Activated T-cell treated with anti-CD3 and anti-CD28 coated beads, Interleukin-2, amount 50 U/mL, for 24 hours (primary cell): ENCODE measurements around the gene LCE3C.
"Not testable (repeated sequence)": the region's sequence is repeated elsewhere in the genome, so short reads cannot be mapped to it uniquely, and the experiment has no call there.

Source experiments
- DNase-seq: peaks from one replicate; pipeline ENCODE4 v3.0.0-alpha.2; 2020
- H3K27ac Mint-ChIP-seq: 2 replicates; pipeline ENCODE4 v1.8.0; 2020; ENCODE audit warnings: mild to moderate bottlenecking, mixed read lengths
- H3K27me3 Mint-ChIP-seq: 2 replicates; pipeline ENCODE4 v1.8.0; 2020; ENCODE audit warnings: mixed read lengths
- H3K36me3 Mint-ChIP-seq: 2 replicates; pipeline ENCODE4 v1.8.0; 2020; ENCODE audit warnings: low read depth, mixed read lengths
- H3K4me1 Mint-ChIP-seq: 2 replicates; pipeline ENCODE4 v1.8.0; 2020; ENCODE audit warnings: low read depth, mixed read lengths
- H3K4me3 Mint-ChIP-seq: 2 replicates; pipeline ENCODE4 v1.8.0; 2020; ENCODE audit warnings: mild to moderate bottlenecking, moderate library complexity, mixed read lengths
- H3K9me3 Mint-ChIP-seq: 2 replicates; pipeline ENCODE4 v1.8.0; 2020; ENCODE audit warnings: mixed read lengths

The LCE3C gene, protein sequence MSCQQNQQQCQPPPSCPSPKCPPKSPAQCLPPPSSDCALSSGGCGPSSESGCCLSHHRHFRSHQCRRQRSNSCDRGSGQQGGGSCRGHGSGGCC

GRCh38 chr1:152599934-152600333 is at the start of gene LCE3C:
Gene LCE3C, plus strand, starts transcription at chr1:152600234. Its CDS starts 498 bp downstream, at chr1:152600732.
- no peak within 1 kb of the TSS for H3K27ac Mint-ChIP-seq
- H3K36me3 Mint-ChIP-seq, result no peaks in the 10 kb centered on the region
- DNase-seq, result no peak
- H3K4me3 Mint-ChIP-seq, result no peak within 1 kb of the TSS
- H3K27me3 Mint-ChIP-seq, result peaks cover 6% of the 10 kb centered on the region
- H3K4me1 Mint-ChIP-seq, result no peaks in the 10 kb centered on the region
- H3K9me3 Mint-ChIP-seq, result peaks cover 2% of the 10 kb centered on the region

DNA sequence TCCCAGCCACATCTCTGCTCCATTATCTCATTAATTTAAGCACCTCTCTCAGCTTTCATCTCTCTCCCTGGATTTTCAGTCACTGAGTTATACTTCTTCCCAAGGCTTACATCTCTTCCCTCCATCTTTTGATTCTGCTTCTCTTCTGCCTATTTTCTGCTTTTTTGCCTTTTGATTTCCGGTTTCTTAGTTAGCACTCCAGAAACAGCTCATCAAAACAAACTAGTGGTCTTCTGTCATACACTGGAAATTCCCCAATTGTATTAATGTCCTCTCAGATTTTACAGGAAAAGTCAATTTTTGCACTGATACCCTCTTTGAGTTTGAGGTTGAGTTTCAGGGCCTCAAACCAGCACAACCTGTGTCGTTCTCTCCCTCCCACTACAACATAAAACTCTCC is 34.9 kb upstream of the LCE3C start:
- H3K27ac Mint-ChIP-seq, result no peak overlapping the region
- peaks cover 12% of the 10 kb centered on the region for H3K9me3 Mint-ChIP-seq
- H3K4me3 Mint-ChIP-seq, result no peak overlapping the region
- no peak for DNase-seq
- no peaks in the 10 kb centered on the region for H3K36me3 Mint-ChIP-seq
- H3K27me3 Mint-ChIP-seq, result peaks cover 21% of the 10 kb centered on the region
- H3K4me1 Mint-ChIP-seq, result peaks cover 1% of the 10 kb centered on the region

GRCh38 chr1:152565535-152566215 is 34.4 kb upstream of the LCE3C start:
- Mint-ChIP-seq H3K27ac (no peak overlapping the region), H3K9me3 (peaks cover 14% of the 10 kb centered on the region), H3K4me3 (no peak overlapping the region)

DNA sequence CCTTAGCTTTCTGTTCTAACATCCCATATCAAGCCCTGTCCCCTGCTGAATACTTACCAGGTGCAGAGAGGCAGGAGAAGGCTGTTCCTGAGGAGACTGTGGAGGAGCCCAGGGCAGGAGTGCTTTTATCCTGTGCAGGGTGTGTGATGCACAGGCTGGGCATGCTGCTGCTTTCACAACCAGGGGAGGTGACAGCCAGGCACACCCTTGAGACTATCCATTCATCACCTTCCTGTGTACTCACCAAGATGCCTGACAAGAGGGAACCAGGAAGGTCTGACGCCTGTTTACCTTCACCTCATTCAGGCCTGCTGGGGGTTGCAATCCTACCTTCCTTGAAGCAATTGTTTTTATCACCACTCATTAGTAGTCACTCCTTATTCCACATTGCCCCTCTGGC is 33.4 kb upstream of the LCE3C start, which contains the start of gene LCE3E:
LCE3E (minus strand) TSS at position 100 of the 400 bp plus-strand sequence. CDS start 572 bp downstream, outside the sequence.
- H3K27me3 Mint-ChIP-seq, result peaks cover 31% of the 10 kb centered on the region
- no peak for DNase-seq
- H3K4me3 Mint-ChIP-seq, result no peak within 1 kb of the TSS
- H3K4me1 Mint-ChIP-seq, result peaks cover 1% of the 10 kb centered on the region
- H3K27ac Mint-ChIP-seq, result no peak within 1 kb of the TSS
- peaks cover 14% of the 10 kb centered on the region for H3K9me3 Mint-ChIP-seq
- no peaks in the 10 kb centered on the region for H3K36me3 Mint-ChIP-seq

More at GRCh38 chr1:152565535-152566215, 34.4 kb upstream of the LCE3C start:
- peaks cover 1% of the 10 kb centered on the region for H3K4me1 Mint-ChIP-seq
- no peak for DNase-seq
- no peaks in the 10 kb centered on the region for H3K36me3 Mint-ChIP-seq
- H3K27me3 Mint-ChIP-seq, result peaks cover 22% of the 10 kb centered on the region

DNA sequence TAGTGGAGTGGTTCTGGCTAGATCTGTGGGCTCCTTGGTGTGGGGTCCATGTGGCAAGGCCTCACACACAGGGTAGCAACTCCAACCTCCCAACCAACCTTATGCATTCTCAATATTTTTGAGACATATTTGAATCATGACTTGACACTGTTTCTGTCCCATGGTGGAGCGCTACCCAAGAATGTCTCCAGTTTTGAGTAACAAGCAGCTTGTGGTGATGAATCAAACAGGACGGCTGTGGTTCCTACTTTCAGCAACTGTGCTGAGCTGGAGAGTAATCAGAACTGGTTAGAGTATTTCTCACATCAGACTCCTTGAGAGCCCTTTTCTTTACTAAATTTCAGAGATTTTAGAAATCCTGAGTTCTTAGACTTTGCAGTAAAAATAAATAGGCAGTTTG is 22.9 kb upstream of the LCE3C start:
- H3K9me3 Mint-ChIP-seq, result no peaks in the 10 kb centered on the region
- H3K4me3 Mint-ChIP-seq, result no peak overlapping the region
- H3K27me3 Mint-ChIP-seq, result peaks cover 69% of the 10 kb centered on the region
- H3K36me3 Mint-ChIP-seq, result no peaks in the 10 kb centered on the region
- no peak overlapping the region for H3K27ac Mint-ChIP-seq
- DNase-seq, result no peak
- H3K4me1 Mint-ChIP-seq, result peaks cover 5% of the 10 kb centered on the region

DNA sequence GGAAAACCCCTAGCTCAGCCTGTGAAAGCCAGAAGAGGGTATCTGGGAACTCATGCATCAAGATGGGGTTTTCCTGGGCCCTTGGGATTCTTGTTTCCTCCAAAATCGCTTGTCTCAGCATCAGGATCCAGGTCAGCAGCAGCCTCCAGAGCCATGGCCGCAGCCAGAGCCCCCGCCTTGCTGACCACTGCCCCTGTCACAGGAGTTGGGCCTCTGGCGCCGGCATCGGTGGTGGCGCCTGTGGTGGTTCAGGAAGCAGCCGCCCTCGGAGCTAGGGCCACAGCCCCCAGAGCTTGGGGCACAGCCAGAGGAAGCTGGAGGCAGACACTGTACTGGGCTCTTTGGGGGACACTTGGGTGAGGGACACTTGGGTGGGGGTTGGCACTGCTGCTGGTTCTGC is 20.5 kb upstream of the LCE3C start:
- H3K9me3 Mint-ChIP-seq, H3K27ac Mint-ChIP-seq, H3K4me1 Mint-ChIP-seq, DNase-seq, H3K4me3 Mint-ChIP-seq, H3K36me3 Mint-ChIP-seq: not testable (repeated sequence)
- peaks cover 49% of the 10 kb centered on the region for H3K27me3 Mint-ChIP-seq

- Mint-ChIP-seq H3K9me3 (no peaks in the 10 kb centered on the region), H3K36me3 (no peaks in the 10 kb centered on the region), H3K27me3 (peaks cover 41% of the 10 kb centered on the region), H3K27ac (no peak within 1 kb of the TSS), H3K4me3 (no peak within 1 kb of the TSS), H3K4me1 (peaks cover 5% of the 10 kb centered on the region)
- DNase-seq, result no peak
Measured at GRCh38 chr1:152580433-152580832, 19.6 kb upstream of the LCE3C start, which contains the start of gene LCE3D. Gene LCE3D, minus strand, starts transcription at chr1:152580516. Its CDS starts 580 bp downstream, at chr1:152579936.

GRCh38 chr1:152582647-152583046 is 17.4 kb upstream of the LCE3C start:
- Mint-ChIP-seq H3K4me3 (no peak overlapping the region), H3K36me3 (no peaks in the 10 kb centered on the region), H3K27me3 (peaks cover 26% of the 10 kb centered on the region), H3K27ac (no peak overlapping the region), H3K4me1 (no peaks in the 10 kb centered on the region), H3K9me3 (peaks cover 2% of the 10 kb centered on the region)
- no peak for DNase-seq

- Mint-ChIP-seq H3K36me3 (no peaks in the 10 kb centered on the region), H3K4me1 (no peaks in the 10 kb centered on the region)
- no peak for DNase-seq
Measured at GRCh38 chr1:152585586-152585985, 14.4 kb upstream of the LCE3C start.

DNA sequence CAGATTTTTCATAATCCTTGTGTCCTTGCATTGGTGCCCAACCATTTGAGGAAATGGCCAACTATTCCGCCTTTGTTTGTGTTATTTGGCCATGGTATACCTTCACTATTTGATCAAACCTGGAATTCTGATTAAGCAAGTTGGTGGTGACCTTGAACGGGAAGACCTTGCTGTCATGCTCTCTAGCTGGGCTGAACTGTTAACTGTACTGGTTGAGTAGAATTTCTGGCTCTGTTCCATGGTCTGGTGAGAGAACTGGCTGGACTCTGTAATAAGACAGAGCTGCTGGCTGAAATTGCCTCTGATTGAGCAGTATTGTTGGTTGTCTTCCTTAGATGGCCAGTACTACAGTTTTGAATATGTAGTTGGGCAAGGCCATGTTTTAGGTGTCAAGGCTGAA is 3.0 kb upstream of the LCE3C start:
- Mint-ChIP-seq H3K9me3 (peaks cover 2% of the 10 kb centered on the region), H3K27ac (no peak overlapping the region), H3K36me3 (no peaks in the 10 kb centered on the region), H3K4me3 (no peak overlapping the region), H3K27me3 (peaks cover 6% of the 10 kb centered on the region), H3K4me1 (no peaks in the 10 kb centered on the region)
- no peak for DNase-seq

More at GRCh38 chr1:152585586-152585985, 14.4 kb upstream of the LCE3C start:
- Mint-ChIP-seq H3K4me3 (no peak overlapping the region), H3K27me3 (peaks cover 8% of the 10 kb centered on the region), H3K27ac (no peak overlapping the region), H3K9me3 (peaks cover 2% of the 10 kb centered on the region)

DNA sequence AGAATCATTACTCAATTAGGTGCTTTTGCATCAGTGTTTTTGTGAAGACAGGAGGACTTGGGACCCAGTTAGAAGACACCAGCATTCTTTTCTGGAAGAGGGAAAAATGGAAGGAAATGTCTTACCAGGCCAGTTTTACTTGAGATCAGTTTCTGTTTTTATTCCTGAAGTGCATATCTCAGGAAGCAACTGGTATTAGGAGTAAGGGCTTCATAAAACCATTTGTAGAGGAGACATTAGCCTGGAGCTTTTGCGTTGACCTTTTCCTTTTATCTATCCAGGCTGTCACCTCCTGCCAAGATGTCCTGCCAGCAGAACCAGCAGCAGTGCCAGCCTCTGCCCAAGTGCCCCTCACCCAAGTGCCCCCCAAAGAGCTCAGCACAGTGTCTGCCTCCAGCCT is 13.5 kb downstream of the LCE3C start, which contains the start of gene LCE3B:
LCE3B (plus strand) TSS at position 301 of the 400 bp plus-strand sequence; CDS start at position 301, 0 bp downstream.
- no peak within 1 kb of the TSS for H3K27ac Mint-ChIP-seq
- peaks cover 6% of the 10 kb centered on the region for H3K9me3 Mint-ChIP-seq
- no peak within 1 kb of the TSS for H3K4me3 Mint-ChIP-seq

GRCh38 chr1:152621993-152622392 is 22.0 kb downstream of the LCE3C start:
- no peak for DNase-seq
- Mint-ChIP-seq H3K4me3 (no peak overlapping the region), H3K27ac (no peak overlapping the region), H3K9me3 (peaks cover 15% of the 10 kb centered on the region), H3K4me1 (no peaks in the 10 kb centered on the region), H3K27me3 (peaks cover 39% of the 10 kb centered on the region), H3K36me3 (no peaks in the 10 kb centered on the region)

More for the DNA sequence above, 13.5 kb downstream of the LCE3C start, which contains the start of gene LCE3B:
- DNase-seq, result no peak
- Mint-ChIP-seq H3K27me3 (peaks cover 33% of the 10 kb centered on the region), H3K4me1 (no peaks in the 10 kb centered on the region), H3K36me3 (no peaks in the 10 kb centered on the region)

- Mint-ChIP-seq H3K27ac (no peak within 1 kb of the TSS), H3K36me3 (no peaks in the 10 kb centered on the region), H3K27me3 (peaks cover 40% of the 10 kb centered on the region), H3K4me1 (no peaks in the 10 kb centered on the region), H3K4me3 (no peak within 1 kb of the TSS), H3K9me3 (peaks cover 12% of the 10 kb centered on the region)
- no peak for DNase-seq
Measured at GRCh38 chr1:152622803-152623202, 22.8 kb downstream of the LCE3C start, which contains the start of gene LCE3A. Gene LCE3A, minus strand, starts transcription at chr1:152623103. Its CDS starts 0 bp downstream, at chr1:152623103.

- H3K27me3 Mint-ChIP-seq, result peaks cover 45% of the 10 kb centered on the region
- peak; percentile 33 for DNase-seq
Measured at GRCh38 chr1:152623203-152623844, 23.3 kb downstream of the LCE3C start.

GRCh38 chr1:152626744-152627143 is 26.7 kb downstream of the LCE3C start:
- Mint-ChIP-seq H3K27me3 (peaks cover 64% of the 10 kb centered on the region), H3K36me3 (no peaks in the 10 kb centered on the region), H3K9me3 (no peaks in the 10 kb centered on the region), H3K27ac (no peak overlapping the region), H3K4me1 (no peaks in the 10 kb centered on the region), H3K4me3 (no peak overlapping the region)
- DNase-seq, result no peak

More at GRCh38 chr1:152623203-152623844, 23.3 kb downstream of the LCE3C start:
- peaks cover 11% of the 10 kb centered on the region for H3K9me3 Mint-ChIP-seq
- no peak overlapping the region for H3K4me3 Mint-ChIP-seq
- H3K4me1 Mint-ChIP-seq, result no peaks in the 10 kb centered on the region
- H3K27ac Mint-ChIP-seq, result no peak overlapping the region
- H3K36me3 Mint-ChIP-seq, result no peaks in the 10 kb centered on the region
